NCI-H345 (cell line): ENCODE measurements around the gene CLCA4.

Experiments used
- DNase-seq: peaks from one replicate; lab custom pipeline; 2025; lab: John Stamatoyannopoulos, UW

CLCA4 gene, protein sequence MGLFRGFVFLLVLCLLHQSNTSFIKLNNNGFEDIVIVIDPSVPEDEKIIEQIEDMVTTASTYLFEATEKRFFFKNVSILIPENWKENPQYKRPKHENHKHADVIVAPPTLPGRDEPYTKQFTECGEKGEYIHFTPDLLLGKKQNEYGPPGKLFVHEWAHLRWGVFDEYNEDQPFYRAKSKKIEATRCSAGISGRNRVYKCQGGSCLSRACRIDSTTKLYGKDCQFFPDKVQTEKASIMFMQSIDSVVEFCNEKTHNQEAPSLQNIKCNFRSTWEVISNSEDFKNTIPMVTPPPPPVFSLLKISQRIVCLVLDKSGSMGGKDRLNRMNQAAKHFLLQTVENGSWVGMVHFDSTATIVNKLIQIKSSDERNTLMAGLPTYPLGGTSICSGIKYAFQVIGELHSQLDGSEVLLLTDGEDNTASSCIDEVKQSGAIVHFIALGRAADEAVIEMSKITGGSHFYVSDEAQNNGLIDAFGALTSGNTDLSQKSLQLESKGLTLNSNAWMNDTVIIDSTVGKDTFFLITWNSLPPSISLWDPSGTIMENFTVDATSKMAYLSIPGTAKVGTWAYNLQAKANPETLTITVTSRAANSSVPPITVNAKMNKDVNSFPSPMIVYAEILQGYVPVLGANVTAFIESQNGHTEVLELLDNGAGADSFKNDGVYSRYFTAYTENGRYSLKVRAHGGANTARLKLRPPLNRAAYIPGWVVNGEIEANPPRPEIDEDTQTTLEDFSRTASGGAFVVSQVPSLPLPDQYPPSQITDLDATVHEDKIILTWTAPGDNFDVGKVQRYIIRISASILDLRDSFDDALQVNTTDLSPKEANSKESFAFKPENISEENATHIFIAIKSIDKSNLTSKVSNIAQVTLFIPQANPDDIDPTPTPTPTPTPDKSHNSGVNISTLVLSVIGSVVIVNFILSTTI

DNA sequence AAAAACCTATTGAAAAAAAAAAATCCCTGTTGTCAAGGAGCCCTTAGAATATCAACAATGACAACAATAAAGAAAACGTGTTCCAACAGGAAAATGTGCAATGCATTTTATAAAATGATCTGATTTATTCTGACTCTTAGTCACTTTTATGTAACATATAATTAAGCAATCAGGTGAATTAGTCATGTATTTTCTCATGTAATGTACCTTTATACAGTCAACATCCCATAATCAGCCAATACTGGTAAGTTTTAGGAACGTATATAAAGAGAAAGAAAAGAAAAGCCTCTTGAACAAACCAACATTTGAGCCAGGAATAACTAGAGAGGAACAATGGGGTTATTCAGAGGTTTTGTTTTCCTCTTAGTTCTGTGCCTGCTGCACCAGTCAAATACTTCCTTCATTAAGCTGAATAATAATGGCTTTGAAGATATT, at the start of gene CLCA4:
Gene CLCA4 (plus strand): TSS at position 292 of the 435 bp plus-strand sequence. CDS start 42 bp downstream, at position 334.
- DNase-seq: peak; percentile 7

DNA sequence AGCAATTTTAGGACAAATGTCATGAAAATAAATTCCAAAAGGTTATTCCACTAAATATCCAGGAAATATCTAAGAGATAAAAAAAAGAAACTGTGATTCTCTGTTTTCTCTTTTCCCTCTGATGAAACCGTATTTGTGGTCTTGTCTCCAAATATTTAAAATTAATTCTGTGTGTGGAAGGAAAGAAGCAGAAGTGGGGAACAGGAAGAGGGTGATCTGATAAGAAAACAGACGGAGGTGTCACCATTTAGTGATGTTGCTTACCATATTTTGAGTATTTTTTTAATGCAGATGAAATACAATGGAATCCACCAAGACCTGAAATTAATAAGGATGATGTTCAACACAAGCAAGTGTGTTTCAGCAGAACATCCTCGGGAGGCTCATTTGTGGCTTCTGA, 48.6 kb upstream of the CLCA4 start:
- no peak for DNase-seq

DNA sequence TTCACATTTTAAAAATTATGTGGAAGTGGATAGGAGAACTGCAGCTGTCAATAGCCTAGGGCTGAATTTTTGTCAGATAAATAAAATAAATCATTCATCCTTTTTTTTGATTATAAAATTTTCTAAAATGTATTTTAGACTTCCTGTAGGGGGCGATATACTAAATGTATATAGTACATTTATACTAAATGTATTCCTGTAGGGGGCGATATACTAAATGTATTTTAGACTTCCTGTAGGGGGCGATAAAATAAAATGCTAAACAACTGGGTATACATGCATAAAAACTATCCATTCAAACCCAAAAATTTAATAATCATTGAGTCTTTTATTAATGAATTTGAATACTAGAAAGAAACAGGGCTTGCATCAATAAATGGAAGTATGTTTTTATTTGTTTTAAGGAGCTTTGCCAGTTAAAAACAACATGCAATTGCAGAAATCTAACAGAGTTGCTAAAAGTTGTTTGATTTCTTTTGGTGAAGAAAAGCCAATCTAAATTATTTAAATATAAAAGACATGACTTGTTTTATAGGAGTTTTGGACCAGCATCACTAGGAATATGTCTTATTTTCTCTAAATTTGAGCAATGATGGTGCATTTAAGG, 46.8 kb upstream of the CLCA4 start:
- DNase-seq: peak; percentile 34

DNA sequence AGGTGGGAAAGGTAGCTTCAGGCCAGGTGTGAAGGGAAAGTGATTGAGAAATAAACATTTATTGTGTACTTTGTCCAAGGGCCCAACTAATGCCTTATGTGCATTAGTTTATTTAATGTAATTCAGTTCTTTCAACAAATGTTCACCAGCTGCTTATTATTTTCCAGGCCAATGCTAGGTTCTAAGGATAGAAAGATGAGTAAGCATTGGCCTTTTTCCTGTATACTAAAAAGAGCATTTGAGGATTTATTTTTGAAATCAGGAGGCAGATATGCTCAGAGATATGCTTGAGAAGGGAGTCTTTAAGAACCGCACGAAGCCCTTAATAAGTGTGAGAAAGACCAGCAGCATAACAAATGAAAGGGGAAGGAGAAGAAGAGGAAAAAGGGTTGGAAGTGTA, 46.2 kb upstream of the CLCA4 start:
- DNase-seq: no peak

GRCh38 chr1:86502125-86502646, 44.7 kb upstream of the CLCA4 start:
- DNase-seq: peak; percentile 20

DNA sequence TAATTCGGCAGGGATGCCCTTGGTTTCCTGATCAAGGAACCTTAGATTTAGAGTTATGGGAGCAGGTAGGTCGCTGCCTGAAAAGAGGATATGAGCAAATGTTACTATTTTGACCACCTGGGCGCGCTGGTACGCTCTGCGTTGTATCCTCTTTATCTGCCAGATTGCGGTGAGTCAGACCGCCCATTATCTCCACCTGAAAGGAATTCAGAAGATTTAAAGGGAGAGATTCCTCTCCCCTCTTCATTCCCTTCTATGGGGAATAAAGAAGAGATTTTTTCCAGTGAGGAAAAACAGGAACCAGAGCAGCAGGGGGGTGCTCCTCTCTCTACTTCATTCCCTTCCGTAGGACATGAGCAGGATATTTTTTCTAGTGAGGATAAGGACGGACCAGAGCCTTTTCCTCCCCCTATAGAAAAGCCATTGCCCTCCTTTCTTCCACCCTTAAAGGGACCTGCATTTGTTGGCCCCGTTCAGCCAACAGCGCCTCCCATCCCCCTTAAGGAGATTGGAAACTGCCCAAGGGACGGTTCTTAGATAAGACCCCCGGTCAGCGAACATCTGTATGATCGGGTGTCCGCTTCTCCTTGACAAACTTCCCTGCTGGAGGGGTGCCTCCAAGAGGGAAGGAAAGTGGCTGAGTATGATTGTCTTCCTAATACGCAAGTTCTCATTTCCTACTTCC, 44.0 kb upstream of the CLCA4 start:
- no peak for DNase-seq

- no peak for DNase-seq
These were observed 43.3 kb upstream of the CLCA4 start for GRCh38 chr1:86503406-86504136.

GRCh38 chr1:86504137-86504479, 42.8 kb upstream of the CLCA4 start:
- no peak for DNase-seq

DNA sequence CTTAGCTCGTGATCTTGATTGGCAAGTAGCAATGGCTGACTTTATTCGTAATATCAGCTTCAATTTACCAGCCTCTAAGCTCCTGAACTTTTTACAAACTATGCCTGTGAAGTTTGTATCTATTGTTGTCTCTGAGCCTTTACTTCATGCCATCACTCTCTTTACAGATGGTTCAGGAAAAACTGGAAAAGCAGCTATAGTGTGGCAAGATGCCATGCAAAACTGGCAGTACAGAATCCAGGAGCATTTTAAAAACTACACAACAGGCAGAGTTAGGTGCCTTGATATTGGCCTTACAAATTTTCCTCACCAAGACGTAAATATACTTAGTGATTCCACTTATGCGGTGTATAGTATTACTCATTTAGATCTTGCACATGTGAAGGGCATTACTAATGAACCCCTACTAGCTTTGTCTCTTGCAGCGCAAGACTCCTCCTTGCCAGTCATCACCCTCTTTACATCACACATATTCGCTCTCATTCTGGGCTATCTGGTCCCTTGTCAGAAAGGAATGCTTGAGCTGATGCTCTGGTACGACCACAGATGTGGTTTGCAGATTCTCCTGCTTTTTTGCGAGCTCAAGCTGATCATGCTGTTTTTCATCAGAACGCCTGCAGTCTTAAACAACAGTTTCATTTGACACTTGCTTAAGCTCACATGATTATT, 41.8 kb upstream of the CLCA4 start:
- no peak for DNase-seq

DNA sequence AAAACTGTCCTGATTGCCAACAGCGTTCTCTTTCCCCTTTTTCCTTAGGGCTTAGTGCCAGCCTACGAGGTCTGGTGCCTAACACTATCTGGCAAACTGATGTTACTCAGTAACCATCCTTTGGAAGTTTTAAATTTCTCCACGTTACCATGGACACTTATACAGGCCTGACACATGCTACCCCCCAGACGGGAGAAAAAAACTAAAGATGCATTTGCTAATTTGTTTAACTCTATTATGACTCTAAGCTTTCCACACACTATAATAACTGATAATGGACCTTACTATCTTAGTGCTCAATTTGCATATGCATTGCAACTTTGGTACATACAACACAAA, 41.3 kb upstream of the CLCA4 start:
- no peak for DNase-seq

DNA sequence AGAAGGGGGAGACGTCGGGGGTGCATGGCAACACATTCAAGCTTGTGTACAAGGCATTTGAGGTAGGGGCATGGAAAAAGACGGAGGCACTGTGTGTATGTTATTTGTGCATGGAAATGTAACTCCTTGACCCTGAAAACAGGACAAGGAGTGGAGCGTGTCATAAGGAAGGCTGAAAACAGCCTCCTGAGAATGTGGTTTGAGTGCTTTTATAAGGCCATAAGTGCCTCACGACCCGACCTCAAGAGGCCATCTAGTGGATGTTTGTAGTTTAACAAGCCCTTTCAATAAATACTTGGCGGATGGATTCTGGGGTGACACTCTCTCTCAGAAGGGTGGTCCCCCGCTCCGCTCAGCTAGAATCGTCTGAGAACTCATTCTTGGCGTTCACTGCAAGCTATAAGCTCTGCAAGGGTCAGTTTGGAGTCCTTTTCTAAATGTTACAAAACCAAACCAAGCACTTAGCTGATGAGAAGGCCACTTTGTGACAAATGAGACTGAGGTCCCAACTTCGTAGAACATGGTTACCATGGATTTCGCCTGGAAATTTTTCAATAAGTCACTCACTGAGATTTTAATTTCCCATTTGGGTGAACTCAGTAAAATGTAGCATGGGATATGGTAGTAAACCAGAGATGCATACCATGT, 38.8 kb upstream of the CLCA4 start:
- peak; percentile 45 for DNase-seq

- no peak for DNase-seq
These were observed 38.3 kb upstream of the CLCA4 start for GRCh38 chr1:86508583-86508969.

DNA sequence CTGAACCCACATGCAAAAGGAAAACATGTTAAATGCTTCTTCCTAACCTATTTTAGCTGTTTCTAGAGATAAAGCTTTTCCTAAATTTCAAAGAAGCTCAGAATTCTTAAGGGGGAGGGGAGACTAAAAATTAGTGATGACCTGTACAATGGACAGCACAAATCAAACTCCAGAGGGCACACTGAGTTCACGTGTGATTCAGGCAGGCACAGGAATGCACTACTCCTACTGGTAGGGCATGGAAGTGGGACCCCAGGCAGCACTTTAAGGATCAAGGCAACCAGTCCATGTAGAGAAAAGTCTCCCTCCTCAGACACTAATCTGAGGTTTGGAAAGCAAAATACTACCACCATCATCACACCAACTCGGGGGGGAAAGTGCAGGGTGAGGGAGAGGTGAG, 31.3 kb upstream of the CLCA4 start:
- DNase-seq: peak; percentile 21

GRCh38 chr1:86516335-86516734, 30.5 kb upstream of the CLCA4 start:
- DNase-seq: no peak

DNA sequence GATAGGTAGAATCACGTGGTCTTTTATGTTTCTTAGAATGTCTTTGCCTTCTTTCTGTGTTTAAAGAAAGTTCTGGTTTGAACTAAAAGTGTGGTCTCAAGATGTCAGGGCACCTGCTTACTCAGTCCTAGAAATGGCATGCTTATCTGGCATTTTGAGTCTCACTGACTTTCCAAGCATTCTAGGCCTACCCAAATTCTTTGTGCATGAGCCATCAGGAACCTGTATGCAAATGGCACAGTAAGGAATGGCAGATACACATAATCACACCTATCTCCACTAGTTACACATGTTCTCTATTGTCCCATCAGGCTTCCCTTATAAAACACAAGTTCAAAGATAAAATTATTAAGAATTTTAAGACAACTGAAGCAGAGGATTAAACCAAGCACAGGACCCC, 29.5 kb upstream of the CLCA4 start:
- no peak for DNase-seq

DNA sequence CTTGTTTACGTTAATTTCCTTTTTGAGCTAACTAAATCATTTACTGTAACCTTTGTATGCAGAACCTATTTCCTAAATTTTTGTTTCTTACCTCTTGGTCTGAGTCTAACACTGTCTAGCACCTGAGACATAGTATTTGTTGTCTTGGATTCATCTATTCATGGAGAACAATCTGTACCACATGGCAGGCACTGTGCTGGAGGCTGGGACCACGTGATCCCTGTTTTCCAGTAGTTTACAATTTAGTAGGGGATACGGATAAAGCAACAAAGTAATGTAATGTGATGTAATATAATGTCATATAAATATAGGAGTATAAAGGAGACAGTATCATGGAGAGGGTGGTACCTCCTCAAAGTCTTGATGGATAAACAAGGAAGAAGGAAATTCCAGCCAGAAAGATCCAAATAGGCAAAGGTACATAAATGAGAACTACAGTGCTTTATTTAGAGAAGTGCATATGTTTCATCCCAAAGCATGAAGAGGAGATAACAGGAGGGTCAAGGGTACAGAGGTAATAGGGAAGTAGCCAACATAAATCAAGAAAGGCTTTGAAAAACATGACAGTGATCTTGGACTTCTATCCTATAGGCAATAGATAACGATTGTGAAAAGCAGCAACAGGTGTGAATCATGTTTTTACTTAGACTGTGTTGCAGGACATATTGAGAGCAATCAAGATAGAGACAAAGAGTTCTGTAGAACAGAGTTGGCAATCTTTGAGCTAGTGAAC, 25.9 kb upstream of the CLCA4 start:
- no peak for DNase-seq

DNA sequence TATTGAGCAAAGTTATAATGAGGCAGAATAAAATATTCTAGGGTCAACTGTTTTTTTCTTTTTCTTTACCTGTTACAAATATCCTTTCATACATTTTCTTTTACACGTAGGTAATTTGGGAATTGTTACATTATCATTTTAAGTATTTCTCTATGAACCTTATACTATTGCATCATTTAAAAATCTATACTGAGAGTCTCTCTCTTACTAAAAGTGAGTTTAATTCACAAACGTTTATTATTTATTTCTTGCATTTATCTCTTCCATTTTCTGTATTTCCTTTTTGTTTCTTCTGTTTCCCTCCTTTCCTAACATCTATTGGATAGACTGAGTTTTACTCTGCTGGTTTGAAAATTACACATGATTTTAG, 25.4 kb upstream of the CLCA4 start:
- no peak for DNase-seq

- no peak for DNase-seq
These were observed 24.6 kb upstream of the CLCA4 start for GRCh38 chr1:86522240-86522639.

- DNase-seq: no peak
These were observed 23.1 kb upstream of the CLCA4 start for GRCh38 chr1:86523670-86524354.
